PFSK-1 (cell line): ENCODE data around the gene OTP.

Experiments
- FOXP2 ChIP-seq: optimal IDR thresholded peaks from 2 replicates; pipeline ENCODE3; 2011; ENCODE audit warnings: borderline replicate concordance, control low read depth, inconsistent platforms; ENCODE audit not compliant: insufficient read depth; ENCODE audit errors: extremely low read length, extremely low read depth
- POLR2AphosphoS5 ChIP-seq: IDR thresholded peaks from 2 replicates; pipeline ENCODE4 v1.6.1; 2012; ENCODE audit warnings: low read depth, mild to moderate bottlenecking, control low read depth, low read length, moderate library complexity
- SIN3A ChIP-seq: IDR thresholded peaks from 2 replicates; pipeline ENCODE4 v1.6.1; 2012; ENCODE audit warnings: mild to moderate bottlenecking, low read length, moderate library complexity, borderline replicate concordance; ENCODE audit not compliant: insufficient read depth
- TAF1 ChIP-seq: IDR thresholded peaks from 2 replicates; pipeline ENCODE4 v1.6.1; 2012; ENCODE audit warnings: low read length, control low read depth, borderline replicate concordance; ENCODE audit not compliant: insufficient read depth
- TF ChIP-seq, protein P1 (sequence below), 2 experiments: IDR thresholded peaks; 2 replicates each; pipeline versions ENCODE4 v1.6.1 to v1.8.0; 2011 to 2012; ENCODE audit warnings: low read depth in 2 of 2, low read length in 2 of 2, control low read depth in 1 of 2, inconsistent platforms in 1 of 2, mild to moderate bottlenecking in 1 of 2, moderate library complexity in 1 of 2; ENCODE audit not compliant: insufficient read depth in 1 of 2

Gene OTP

DNA sequence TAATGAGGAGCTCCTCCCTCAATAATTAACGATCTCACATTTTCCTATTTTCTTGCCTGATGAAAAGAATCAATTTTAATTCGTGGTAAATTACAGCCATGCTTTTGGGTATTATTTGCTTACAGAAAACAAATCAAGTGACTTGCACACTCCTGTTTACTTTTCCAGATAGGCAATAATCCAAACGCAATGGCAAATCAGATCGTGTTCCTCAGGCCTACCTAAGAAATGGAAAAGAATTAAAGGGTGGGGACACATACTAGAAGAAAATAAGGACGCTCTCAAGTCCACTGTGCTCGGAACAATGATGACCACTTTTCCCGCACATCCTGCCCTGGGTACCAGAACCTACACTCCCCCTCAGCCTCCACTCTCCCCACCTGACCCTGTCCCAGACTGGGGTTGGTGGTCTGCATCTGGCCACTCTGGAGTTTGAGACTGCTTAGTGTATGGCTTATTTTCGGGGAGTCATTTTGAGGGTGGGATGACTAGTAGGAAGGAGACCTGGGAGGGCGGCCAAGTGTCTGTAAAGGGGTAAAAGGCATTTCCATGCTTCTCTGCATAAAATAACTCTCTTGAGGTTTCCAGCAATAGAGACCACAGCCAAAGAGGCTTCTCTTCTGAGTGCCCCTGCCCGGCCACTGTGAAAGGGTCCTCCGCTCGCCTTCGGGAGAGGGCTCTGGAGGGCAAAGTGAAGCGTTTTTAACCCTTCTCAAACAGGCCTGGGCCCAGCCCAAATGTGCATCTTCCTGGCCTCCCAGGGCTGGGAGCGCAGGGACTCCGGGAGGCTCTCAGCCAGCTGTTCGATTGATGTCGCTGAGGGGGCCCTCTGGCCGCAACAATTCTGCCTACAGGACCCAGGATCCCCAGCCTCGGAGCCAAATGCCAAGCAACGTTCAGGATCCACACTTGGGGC, 4.5 kb upstream of the OTP start:
- no peak for TF ChIP-seq POLR2AphosphoS5
- no peak for TF ChIP-seq SIN3A
- TF ChIP-seq FOXP2 = no peak
- TF ChIP-seq, protein P1, sequence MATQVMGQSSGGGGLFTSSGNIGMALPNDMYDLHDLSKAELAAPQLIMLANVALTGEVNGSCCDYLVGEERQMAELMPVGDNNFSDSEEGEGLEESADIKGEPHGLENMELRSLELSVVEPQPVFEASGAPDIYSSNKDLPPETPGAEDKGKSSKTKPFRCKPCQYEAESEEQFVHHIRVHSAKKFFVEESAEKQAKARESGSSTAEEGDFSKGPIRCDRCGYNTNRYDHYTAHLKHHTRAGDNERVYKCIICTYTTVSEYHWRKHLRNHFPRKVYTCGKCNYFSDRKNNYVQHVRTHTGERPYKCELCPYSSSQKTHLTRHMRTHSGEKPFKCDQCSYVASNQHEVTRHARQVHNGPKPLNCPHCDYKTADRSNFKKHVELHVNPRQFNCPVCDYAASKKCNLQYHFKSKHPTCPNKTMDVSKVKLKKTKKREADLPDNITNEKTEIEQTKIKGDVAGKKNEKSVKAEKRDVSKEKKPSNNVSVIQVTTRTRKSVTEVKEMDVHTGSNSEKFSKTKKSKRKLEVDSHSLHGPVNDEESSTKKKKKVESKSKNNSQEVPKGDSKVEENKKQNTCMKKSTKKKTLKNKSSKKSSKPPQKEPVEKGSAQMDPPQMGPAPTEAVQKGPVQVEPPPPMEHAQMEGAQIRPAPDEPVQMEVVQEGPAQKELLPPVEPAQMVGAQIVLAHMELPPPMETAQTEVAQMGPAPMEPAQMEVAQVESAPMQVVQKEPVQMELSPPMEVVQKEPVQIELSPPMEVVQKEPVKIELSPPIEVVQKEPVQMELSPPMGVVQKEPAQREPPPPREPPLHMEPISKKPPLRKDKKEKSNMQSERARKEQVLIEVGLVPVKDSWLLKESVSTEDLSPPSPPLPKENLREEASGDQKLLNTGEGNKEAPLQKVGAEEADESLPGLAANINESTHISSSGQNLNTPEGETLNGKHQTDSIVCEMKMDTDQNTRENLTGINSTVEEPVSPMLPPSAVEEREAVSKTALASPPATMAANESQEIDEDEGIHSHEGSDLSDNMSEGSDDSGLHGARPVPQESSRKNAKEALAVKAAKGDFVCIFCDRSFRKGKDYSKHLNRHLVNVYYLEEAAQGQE (IDR thresholded peaks at IDR 0.05; ENCODE audit: insufficient read depth in 1 of 2, low read depth in 2 of 2, low read length in 2 of 2) = no peak

- TF ChIP-seq TAF1 = no peak
- no peak for TF ChIP-seq FOXP2
- TF ChIP-seq SIN3A = no peak
- TF ChIP-seq POLR2AphosphoS5 = no peak
- TF ChIP-seq, protein P1 (IDR thresholded peaks at IDR 0.05; ENCODE audit: insufficient read depth in 1 of 2, low read depth in 2 of 2, low read length in 2 of 2) = no peak
These were observed 3.6 kb upstream of the OTP start for GRCh38 chr5:77641963-77642737.

- TF ChIP-seq SIN3A (no peak), POLR2AphosphoS5 (no peak)
- TF ChIP-seq, protein P1 (IDR thresholded peaks at IDR 0.05; ENCODE audit: insufficient read depth in 1 of 2, low read depth in 2 of 2, low read length in 2 of 2) = no peak
These were observed 3.0 kb upstream of the OTP start for GRCh38 chr5:77641397-77641943.

GRCh38 chr5:77640589-77641396, 2.3 kb upstream of the OTP start:
- TF ChIP-seq, protein P1 (IDR thresholded peaks at IDR 0.05; ENCODE audit: insufficient read depth in 1 of 2, low read depth in 2 of 2, low read length in 2 of 2) = no peak
- no peak for TF ChIP-seq FOXP2
